ENCODE results near the gene YWHAG.

YWHAG gene

DNA sequence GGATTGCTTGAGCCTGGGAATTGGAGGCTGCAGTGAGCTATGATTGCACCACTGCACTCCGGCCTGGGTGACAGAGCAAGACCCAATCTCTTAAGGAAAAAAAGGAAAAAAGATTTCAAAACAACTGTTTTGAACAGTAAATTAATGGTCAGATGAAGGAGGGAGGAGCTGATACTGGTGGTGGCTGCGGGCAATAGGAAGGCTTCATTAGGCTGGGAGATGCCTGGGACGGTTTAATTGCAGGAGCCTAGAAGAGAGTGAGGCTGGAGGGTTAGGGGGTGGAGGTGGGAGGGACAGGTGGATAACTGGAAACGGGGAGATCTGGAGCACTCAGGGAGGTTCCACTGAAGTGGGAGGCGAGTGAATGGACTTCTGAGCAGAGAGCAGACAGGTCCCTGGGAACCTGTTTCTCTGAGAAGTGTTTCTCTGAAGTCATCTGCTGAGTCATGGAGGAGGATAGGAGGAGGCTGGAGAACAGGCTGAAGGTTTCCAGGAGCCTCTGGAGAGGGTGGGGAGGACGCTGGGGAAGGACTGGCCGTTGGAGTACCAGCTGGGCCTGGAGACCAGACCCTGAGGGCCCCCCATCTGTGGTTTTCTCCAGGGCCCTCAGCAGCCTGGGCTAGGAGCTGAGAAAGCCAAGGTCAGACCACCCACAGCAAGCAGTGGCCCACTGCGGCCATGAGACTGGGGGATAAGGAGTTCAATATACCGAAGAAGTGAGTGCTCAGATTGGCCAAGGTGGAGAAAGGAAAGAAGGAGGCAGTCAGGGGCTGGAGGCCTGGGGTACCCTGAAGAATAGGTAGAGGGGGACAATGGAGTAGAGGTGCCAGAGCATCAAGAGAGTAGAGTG lies 14.4 kb upstream of the YWHAG start:
- Histone ChIP-seq H3K27ac (ENCODE audit: low read depth, low read length) (no peak overlapping the region), H3K79me2 (ENCODE audit: control insufficient read depth, low read length) (no peaks in the 10 kb centered on the region)

GRCh38 chr7:76371396-76371795 lies 12.6 kb upstream of the YWHAG start:
- H3K27ac ChIP-seq (ENCODE audit: low read depth, low read length) = no peak overlapping the region
- H4K20me1 ChIP-seq (ENCODE audit: control insufficient read depth, insufficient read depth, low read depth, low read length) = 0 out of 2 replicates have a peak, but pooled peaks cover 4% of the 10 kb centered on the region
- H3K27me3 ChIP-seq (ENCODE audit: control insufficient read depth, low read length) = peaks cover 40% of the 10 kb centered on the region
- H3F3A ChIP-seq (ENCODE audit: control insufficient read depth, insufficient read depth) = no peaks in the 10 kb centered on the region
- H3K4me3 ChIP-seq (ENCODE audit: low read length) = no peak overlapping the region
- H3K4me1 ChIP-seq (ENCODE audit: control insufficient read depth, low read length) = no peaks in the 10 kb centered on the region
- no peak overlapping the region for H3K4me2 ChIP-seq (ENCODE audit: low read length)
- no peaks in the 10 kb centered on the region for H3K79me2 ChIP-seq (ENCODE audit: control insufficient read depth, low read length)
- H3K9me2 ChIP-seq (replicated peaks; ENCODE audit: control insufficient read depth, low read length) = no peaks in the 10 kb centered on the region
- no peak for TF ChIP-seq EZH2phosphoT487 (IDR thresholded peaks at IDR 0.05; ENCODE audit: borderline replicate concordance, low read length)
- TF ChIP-seq, protein P1, sequence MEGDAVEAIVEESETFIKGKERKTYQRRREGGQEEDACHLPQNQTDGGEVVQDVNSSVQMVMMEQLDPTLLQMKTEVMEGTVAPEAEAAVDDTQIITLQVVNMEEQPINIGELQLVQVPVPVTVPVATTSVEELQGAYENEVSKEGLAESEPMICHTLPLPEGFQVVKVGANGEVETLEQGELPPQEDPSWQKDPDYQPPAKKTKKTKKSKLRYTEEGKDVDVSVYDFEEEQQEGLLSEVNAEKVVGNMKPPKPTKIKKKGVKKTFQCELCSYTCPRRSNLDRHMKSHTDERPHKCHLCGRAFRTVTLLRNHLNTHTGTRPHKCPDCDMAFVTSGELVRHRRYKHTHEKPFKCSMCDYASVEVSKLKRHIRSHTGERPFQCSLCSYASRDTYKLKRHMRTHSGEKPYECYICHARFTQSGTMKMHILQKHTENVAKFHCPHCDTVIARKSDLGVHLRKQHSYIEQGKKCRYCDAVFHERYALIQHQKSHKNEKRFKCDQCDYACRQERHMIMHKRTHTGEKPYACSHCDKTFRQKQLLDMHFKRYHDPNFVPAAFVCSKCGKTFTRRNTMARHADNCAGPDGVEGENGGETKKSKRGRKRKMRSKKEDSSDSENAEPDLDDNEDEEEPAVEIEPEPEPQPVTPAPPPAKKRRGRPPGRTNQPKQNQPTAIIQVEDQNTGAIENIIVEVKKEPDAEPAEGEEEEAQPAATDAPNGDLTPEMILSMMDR (IDR thresholded peaks at IDR 0.05; ENCODE audit: low read depth, low read length, poor library complexity, severe bottlenecking) = no peak
- H3K36me3 ChIP-seq (ENCODE audit: control insufficient read depth, low read length) = no peaks in the 10 kb centered on the region
- no peaks in the 10 kb centered on the region for H3K9me3 ChIP-seq (ENCODE audit: control insufficient read depth, insufficient read depth, low read length)

More for the DNA sequence above, 14.4 kb upstream of the YWHAG start:
- Histone ChIP-seq H3K9me3 (ENCODE audit: control insufficient read depth, insufficient read depth, low read length) (no peaks in the 10 kb centered on the region), H3K4me2 (ENCODE audit: low read length) (no peak overlapping the region), H3F3A (ENCODE audit: control insufficient read depth, insufficient read depth) (no peaks in the 10 kb centered on the region), H3K4me1 (ENCODE audit: control insufficient read depth, low read length) (peaks cover 12% of the 10 kb centered on the region), H3K9me2 (replicated peaks; ENCODE audit: control insufficient read depth, low read length) (no peaks in the 10 kb centered on the region), H3K27me3 (ENCODE audit: control insufficient read depth, low read length) (peaks cover 36% of the 10 kb centered on the region; the same call in 1 of the 2 replicates), H3K4me3 (ENCODE audit: low read length) (no peak overlapping the region), H3K36me3 (ENCODE audit: control insufficient read depth, low read length) (no peaks in the 10 kb centered on the region), H4K20me1 (ENCODE audit: control insufficient read depth, insufficient read depth, low read depth, low read length) (0 out of 2 replicates have a peak, but pooled peaks cover 4% of the 10 kb centered on the region)
- TF ChIP-seq, protein P1 (IDR thresholded peaks at IDR 0.05; ENCODE audit: low read depth, low read length, poor library complexity, severe bottlenecking) = no peak
- TF ChIP-seq EZH2phosphoT487 (IDR thresholded peaks at IDR 0.05; ENCODE audit: borderline replicate concordance, low read length) = no peak

DNA sequence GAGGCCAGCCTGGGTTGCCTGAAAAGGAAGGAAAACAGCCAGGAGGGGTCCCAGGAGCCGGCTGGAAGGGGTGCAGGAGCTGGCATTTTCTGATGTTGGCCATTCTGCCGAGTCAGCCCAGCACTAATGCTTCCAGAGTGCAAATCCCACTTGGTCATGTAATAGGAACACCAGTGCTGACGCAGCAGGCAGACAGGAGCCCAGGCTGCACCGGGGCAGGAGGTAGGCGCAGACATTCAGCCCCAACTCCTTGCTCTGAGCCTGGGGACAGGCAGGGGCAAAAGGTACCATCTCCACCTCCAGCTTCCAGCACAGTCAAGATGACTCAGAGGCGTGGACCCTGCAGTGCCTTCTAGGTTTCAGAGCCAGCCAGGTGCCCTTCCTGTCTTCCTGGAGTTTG lies 10.2 kb upstream of the YWHAG start:
- no peak overlapping the region for H3K4me2 ChIP-seq (ENCODE audit: low read length)
- no peaks in the 10 kb centered on the region for H3K79me2 ChIP-seq (ENCODE audit: control insufficient read depth, low read length)
- peaks cover 41% of the 10 kb centered on the region for H3K27me3 ChIP-seq (ENCODE audit: control insufficient read depth, low read length)
- no peaks in the 10 kb centered on the region for H3K9me3 ChIP-seq (ENCODE audit: control insufficient read depth, insufficient read depth, low read length)
- H3K36me3 ChIP-seq (ENCODE audit: control insufficient read depth, low read length) = no peaks in the 10 kb centered on the region
- H3K4me1 ChIP-seq (ENCODE audit: control insufficient read depth, low read length) = peaks cover 8% of the 10 kb centered on the region
- H3K27ac ChIP-seq (ENCODE audit: low read depth, low read length) = no peak overlapping the region
- 0 out of 2 replicates have a peak, but pooled peaks cover 4% of the 10 kb centered on the region for H4K20me1 ChIP-seq (ENCODE audit: control insufficient read depth, insufficient read depth, low read depth, low read length)
- H3K9me2 ChIP-seq (replicated peaks; ENCODE audit: control insufficient read depth, low read length) = no peaks in the 10 kb centered on the region
- TF ChIP-seq EZH2phosphoT487 (IDR thresholded peaks at IDR 0.05; ENCODE audit: borderline replicate concordance, low read length) = no peak
- TF ChIP-seq, protein P1 (IDR thresholded peaks at IDR 0.05; ENCODE audit: low read depth, low read length, poor library complexity, severe bottlenecking) = no peak
- no peak overlapping the region for H3K4me3 ChIP-seq (ENCODE audit: low read length)
- peaks cover 2% of the 10 kb centered on the region; the same call in 1 of the 2 replicates for H3F3A ChIP-seq (ENCODE audit: control insufficient read depth, insufficient read depth)

Data from DOHH2 (cell line).